ENCODE data around the gene ANKDD1A. TPM values are rescaled to one million over a fixed set of nuclear protein-coding genes. Genes with fewer than 3 reads are reported as not detected.

Gene ANKDD1A
- total RNA-seq = 1 to 10 TPM; 3.0 to 6.0 (median 3.8) TPM
- polyA plus RNA-seq = 2.1 TPM
- long read RNA-seq, donor 1, partial matches to known transcripts = 1 of 5 reads
- long read RNA-seq, donor 1, other reads (novel, unspliced or antisense) = 4 of 5 reads
- long read RNA-seq, donor 2, partial matches to known transcripts = 0 of 4 reads
- long read RNA-seq, donor 2, other reads (novel, unspliced or antisense) = 4 of 4 reads
- long read RNA-seq, donor 3, partial matches to known transcripts = 6 of 9 reads
- long read RNA-seq, donor 3, other reads (novel, unspliced or antisense) = 3 of 9 reads
- long read RNA-seq, donor 4, partial matches to known transcripts = 1 of 1 reads
- long read RNA-seq, donor 4, other reads (novel, unspliced or antisense) = 0 of 1 reads

DNA sequence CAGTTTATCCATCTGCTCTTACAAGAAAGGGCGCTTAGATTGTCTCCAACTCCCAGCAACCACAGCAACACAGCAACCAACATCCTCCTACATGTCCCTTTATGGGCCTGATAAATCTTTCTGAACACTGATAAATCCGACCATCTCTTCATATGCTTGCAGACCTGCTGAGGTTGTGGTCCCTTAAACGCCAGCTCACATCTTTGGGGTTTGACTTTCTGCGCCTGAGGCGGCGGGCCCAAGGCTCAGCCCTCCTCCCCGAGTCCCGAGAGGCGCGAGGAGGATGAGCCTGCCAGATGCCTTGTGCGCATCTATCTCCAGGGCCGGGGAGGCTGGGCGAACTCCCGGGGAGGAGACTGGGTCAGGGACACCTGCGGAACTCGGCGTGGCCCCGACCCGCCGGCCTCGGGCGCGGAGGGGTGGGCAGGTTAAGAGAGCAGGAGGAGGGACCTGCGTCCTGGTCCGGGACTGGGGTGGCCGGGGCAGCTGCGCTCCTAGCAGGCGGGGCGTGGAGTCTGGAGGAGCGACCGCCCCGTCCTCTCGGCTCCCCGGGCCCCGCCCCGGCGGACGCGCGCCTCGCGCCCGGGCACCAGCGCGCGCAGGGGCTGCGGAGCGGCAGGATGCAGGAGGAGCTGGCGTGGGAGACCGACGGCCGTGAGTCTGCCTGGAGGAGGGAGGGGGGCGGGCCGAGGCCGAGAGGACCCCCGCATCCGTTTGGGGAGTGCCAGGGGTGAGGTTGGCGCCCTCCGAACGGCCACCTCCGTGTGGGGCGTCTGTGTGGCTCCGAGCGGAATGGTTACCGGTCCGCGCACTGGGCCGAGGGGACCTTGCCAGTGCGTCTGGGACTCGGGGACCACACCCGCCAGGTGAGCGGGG lies at the start of gene ANKDD1A:
Gene ANKDD1A (plus strand): TSS at position 592 of the 876 bp plus-strand sequence. CDS start 29 bp downstream, at position 621.
- Histone ChIP-seq H3K27me3 (ENCODE audit: control insufficient read depth, insufficient read depth) (no peaks in the 10 kb centered on the region), H3K4me1 (ENCODE audit: control insufficient read depth, insufficient read depth, low read length) (no peaks in the 10 kb centered on the region), H3K4me3 (ENCODE audit: low read length) (peak within 1 kb of the TSS; percentile 40), H3K9me3 (ENCODE audit: control insufficient read depth, low read length) (no peaks in the 10 kb centered on the region), H3K27ac (ENCODE audit: low read length) (no peak within 1 kb of the TSS)
- 4% methylated on average over 72 of the region's 72 CpGs for WGBS
- intact Hi-C loops (cut with DNase I) = no loop called here
- peak; percentile 75 to 93 (median 91) for DNase-seq
- ATAC-seq = peak; percentile 95

DNA sequence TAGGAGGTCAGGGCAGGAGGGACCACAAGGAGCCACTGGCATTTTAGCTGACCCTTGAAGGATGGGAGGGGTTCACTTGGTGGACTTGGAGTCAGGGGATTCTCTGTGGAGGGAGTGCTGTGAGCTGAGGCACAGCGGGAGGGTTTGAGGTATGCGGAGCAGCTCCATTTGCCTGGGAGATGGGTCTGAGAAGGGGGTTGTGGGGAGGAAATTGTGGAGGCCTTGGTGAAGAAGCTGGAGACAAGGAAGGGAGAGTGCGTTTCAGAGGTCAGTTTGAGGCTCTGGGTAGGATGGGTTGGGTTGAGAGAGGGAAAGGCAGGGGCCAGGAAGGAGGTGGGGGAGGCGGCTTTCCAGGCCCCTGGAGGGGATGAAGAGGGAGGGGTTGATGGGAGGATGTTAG lies 49.7 kb upstream of the ANKDD1A start:
- intact Hi-C loops (cut with DNase I) = no loop called here
- H3K27ac ChIP-seq (ENCODE audit: low read length) = no peak overlapping the region
- DNase-seq (no peak), ATAC-seq (no peak)
- peaks cover 16% of the 10 kb centered on the region for H3K4me1 ChIP-seq (ENCODE audit: control insufficient read depth, insufficient read depth, low read length)
- 88% methylated on average over 4 of the region's 4 CpGs for WGBS
- no peaks in the 10 kb centered on the region for H3K9me3 ChIP-seq (ENCODE audit: control insufficient read depth, low read length)
- no peaks in the 10 kb centered on the region for H3K27me3 ChIP-seq (ENCODE audit: control insufficient read depth, insufficient read depth)
- no peak overlapping the region for H3K4me3 ChIP-seq (ENCODE audit: low read length)

DNA sequence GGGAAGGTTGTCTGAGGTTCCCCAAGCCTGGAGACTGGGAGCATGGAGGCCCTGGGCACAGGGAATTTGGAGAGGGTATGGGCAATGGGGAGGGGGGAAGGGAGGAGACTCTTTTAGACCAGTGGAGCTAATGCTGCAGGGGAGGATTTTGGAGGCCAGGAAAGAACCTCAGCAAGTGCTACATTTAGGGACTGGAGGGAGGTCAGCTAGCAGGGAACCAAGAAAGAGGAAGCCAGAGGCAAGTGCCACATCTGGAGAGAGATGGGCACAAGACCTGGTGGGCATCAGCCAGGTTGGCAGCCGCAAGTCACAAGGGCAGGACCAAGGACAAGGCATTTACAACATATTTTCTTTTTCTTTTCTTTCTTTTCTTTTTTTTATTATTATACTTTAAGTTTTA lies 49.3 kb upstream of the ANKDD1A start:
- Histone ChIP-seq H3K4me1 (ENCODE audit: control insufficient read depth, insufficient read depth, low read length) (peaks cover 12% of the 10 kb centered on the region), H3K4me3 (ENCODE audit: low read length) (no peak overlapping the region), H3K27ac (ENCODE audit: low read length) (no peak overlapping the region), H3K9me3 (ENCODE audit: control insufficient read depth, low read length) (no peaks in the 10 kb centered on the region), H3K27me3 (ENCODE audit: control insufficient read depth, insufficient read depth) (no peaks in the 10 kb centered on the region)
- 100% methylated on average over 1 of the region's 1 CpG for WGBS
- no peak for DNase-seq
- ATAC-seq = no peak
- intact Hi-C loops (cut with DNase I) = no loop called here

DNA sequence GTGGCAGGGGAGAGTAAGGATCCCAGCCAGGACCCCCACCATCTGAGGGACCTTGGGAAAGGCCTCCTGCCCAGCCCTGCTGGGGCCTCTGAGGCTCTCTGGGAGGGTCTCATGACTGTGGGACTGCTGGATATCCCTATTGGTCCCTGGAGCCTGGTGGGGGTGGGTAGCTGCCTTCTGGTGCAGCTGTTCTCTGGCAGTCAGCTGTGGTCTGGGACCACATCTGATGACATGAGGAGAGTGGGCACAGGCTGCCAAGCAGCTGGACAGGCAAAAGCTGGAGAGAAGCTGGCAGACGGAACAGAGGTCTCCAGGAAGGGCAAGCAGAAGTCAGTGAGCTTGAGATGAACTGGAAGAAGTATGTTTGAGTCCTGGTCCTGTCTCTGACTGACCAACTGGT lies 47.6 kb upstream of the ANKDD1A start:
- Histone ChIP-seq H3K27me3 (ENCODE audit: control insufficient read depth, insufficient read depth) (no peaks in the 10 kb centered on the region), H3K27ac (ENCODE audit: low read length) (no peak overlapping the region), H3K4me3 (ENCODE audit: low read length) (no peak overlapping the region), H3K9me3 (ENCODE audit: control insufficient read depth, low read length) (no peaks in the 10 kb centered on the region), H3K4me1 (ENCODE audit: control insufficient read depth, insufficient read depth, low read length) (peaks cover 4% of the 10 kb centered on the region)
- DNase-seq = no peak
- WGBS = 51% methylated on average over 1 of the region's 1 CpG
- no peak for ATAC-seq
- intact Hi-C loops (cut with DNase I) = no loop called here

DNA sequence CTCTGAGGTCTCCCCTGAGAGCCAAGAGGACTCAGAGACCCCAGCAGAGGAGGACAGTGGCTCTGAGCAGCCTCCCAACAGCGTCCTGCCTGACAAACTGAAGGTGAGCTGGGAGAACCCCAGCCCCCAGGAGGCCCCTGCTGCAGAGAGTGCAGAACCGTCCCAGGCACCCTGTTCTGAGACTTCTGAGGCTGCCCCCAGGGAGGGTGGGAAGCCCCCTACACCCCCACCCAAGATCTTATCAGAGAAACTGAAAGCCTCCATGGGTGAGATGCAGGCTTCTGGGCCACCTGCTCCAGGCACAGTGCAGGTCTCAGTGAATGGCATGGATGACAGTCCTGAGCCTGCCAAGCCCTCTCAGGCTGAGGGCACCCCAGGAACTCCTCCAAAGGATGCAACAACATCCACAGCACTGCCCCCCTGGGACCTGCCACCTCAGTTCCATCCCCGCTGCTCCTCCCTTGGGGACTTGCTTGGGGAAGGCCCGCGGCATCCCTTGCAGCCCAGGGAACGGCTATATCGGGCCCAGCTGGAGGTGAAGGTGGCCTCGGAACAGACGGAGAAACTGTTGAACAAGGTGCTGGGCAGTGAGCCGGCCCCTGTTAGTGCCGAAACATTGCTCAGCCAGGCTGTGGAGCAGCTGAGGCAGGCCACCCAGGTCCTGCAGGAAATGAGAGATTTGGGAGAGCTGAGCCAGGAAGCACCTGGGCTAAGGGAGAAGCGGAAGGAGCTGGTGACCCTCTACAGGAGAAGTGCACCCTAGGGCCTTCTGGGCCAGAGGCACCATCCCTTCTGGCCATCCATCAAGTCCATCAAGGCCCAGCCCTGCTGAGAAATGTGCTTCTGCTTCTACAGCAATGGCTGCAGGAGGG lies 46.3 kb upstream of the ANKDD1A start:
- ATAC-seq = no peak
- DNase-seq = peak in 1 of 3 donors; percentile 34
- H3K27ac ChIP-seq (ENCODE audit: low read length) = no peak overlapping the region
- H3K4me1 ChIP-seq (ENCODE audit: control insufficient read depth, insufficient read depth, low read length) = no peaks in the 10 kb centered on the region
- H3K4me3 ChIP-seq (ENCODE audit: low read length) = no peak overlapping the region
- H3K27me3 ChIP-seq (ENCODE audit: control insufficient read depth, insufficient read depth) = no peaks in the 10 kb centered on the region
- intact Hi-C loops (cut with DNase I) = no loop called here
- no peaks in the 10 kb centered on the region for H3K9me3 ChIP-seq (ENCODE audit: control insufficient read depth, low read length)
- 85% methylated on average over 12 of the region's 12 CpGs for WGBS

DNA sequence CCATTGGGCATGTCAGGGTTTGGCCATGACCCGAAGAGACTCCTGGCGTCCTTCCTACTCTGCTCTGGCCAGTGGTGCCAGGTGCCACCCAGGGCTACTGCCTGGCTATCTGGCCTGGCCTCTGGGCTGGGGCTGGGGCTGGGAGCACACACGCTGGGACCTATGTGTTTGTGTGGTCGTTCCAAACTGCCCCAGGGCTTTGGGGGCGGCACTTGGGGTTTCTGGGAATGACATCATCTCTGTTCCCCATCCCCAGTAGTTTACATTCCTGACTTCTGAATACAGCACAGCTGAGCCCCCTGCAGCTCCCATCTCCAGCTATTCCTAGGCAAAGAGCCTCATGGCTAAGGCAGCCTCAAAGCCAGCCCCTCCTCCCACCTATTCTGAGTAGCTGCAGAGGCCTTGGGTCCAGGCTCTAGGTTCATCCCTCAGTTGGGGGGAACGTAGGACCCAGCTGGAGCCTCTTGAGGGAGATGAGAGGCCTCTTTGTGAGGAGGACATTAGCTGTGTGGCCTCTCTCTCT lies 45.6 kb upstream of the ANKDD1A start:
- no peaks in the 10 kb centered on the region for H3K4me1 ChIP-seq (ENCODE audit: control insufficient read depth, insufficient read depth, low read length)
- 64% methylated on average over 6 of the region's 6 CpGs for WGBS
- no peak overlapping the region for H3K4me3 ChIP-seq (ENCODE audit: low read length)
- H3K27me3 ChIP-seq (ENCODE audit: control insufficient read depth, insufficient read depth) = no peaks in the 10 kb centered on the region
- no peaks in the 10 kb centered on the region for H3K9me3 ChIP-seq (ENCODE audit: control insufficient read depth, low read length)
- peak in 1 of 3 donors; percentile 25 for DNase-seq
- ATAC-seq = no peak
- no peak overlapping the region for H3K27ac ChIP-seq (ENCODE audit: low read length)
- intact Hi-C loops (cut with DNase I) = no loop called here

DNA sequence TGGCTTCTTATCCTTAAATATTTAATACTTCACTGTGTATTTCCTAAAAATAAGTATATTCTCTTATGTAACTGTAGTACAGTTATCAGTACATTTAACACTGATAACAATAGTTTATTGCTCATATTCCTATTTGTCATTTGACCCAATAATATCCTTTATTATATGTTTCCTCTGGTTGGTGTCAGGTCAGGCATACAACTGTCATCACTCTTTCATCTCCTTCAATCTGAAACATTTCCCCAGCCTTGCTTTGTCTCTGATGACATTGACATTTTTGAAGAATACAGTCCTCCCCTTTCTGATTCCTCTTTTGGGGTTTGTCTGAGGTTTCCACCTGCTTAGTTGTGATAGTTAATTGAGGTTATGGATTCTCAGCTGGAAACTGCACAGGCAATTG lies 42.2 kb upstream of the ANKDD1A start:
- ATAC-seq (no peak), DNase-seq (no peak)
- no peaks in the 10 kb centered on the region for H3K4me1 ChIP-seq (ENCODE audit: control insufficient read depth, insufficient read depth, low read length)
- H3K4me3 ChIP-seq (ENCODE audit: low read length) = no peak overlapping the region
- H3K27me3 ChIP-seq (ENCODE audit: control insufficient read depth, insufficient read depth) = no peaks in the 10 kb centered on the region
- H3K9me3 ChIP-seq (ENCODE audit: control insufficient read depth, low read length) = no peaks in the 10 kb centered on the region
- no peak overlapping the region for H3K27ac ChIP-seq (ENCODE audit: low read length)
- intact Hi-C loops (cut with DNase I) = no loop called here

DNA sequence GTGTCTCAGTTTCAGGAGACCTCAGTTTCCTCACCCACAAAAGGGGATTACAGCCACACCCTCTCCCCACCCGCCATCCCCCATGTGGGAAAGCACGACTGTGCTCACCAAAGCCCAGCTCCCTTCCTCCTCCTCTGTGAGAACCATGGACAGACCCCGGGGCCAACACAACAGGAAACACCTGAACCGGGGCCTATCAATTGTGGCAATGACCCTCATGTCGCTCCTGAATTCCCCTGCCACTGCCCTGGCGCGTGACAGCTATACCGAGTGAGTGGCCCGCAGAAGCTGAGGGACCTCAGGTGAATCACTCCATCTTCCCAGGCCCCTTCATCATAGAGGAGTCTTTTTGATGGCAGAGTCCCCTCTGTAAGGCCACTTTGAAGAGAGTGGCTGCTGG lies 41.3 kb upstream of the ANKDD1A start:
- Histone ChIP-seq H3K9me3 (ENCODE audit: control insufficient read depth, low read length) (no peaks in the 10 kb centered on the region), H3K27me3 (ENCODE audit: control insufficient read depth, insufficient read depth) (no peaks in the 10 kb centered on the region), H3K4me1 (ENCODE audit: control insufficient read depth, insufficient read depth, low read length) (no peaks in the 10 kb centered on the region), H3K27ac (ENCODE audit: low read length) (no peak overlapping the region), H3K4me3 (ENCODE audit: low read length) (no peak overlapping the region)
- ATAC-seq (no peak), DNase-seq (peak in 1 of 3 donors; percentile 46)
- 64% methylated on average over 9 of the region's 9 CpGs for WGBS
- intact Hi-C loops (cut with DNase I) = no loop called here

DNA sequence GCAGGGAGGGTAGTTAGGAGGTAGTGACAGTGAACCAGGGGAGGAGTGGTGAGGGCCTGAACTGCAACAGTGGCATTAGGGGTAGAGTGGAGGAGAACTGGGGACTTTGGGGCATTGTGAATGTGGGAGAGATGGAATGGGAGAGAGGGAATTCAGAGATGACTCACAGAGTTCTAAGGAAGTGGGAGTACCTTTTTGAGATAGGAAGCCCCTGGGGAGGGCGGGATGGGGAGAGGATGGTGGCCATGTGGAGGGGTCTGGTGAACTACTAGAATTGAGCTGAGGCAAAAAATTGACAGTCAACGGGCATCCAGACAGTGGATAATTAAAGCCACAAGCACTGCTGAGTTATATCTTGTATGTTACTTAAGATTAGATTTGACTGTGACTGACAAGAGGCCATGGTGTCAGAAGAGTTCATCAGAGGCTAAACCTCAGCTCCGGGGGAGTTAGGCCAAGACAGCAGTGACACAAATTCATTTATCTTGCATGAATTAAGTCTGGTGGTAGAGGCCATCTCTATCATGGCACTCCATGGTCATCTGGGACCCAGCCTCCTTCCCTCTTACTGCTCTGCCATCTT lies 36.0 kb upstream of the ANKDD1A start:
- peaks cover 2% of the 10 kb centered on the region for H3K4me1 ChIP-seq (ENCODE audit: control insufficient read depth, insufficient read depth, low read length)

DNA sequence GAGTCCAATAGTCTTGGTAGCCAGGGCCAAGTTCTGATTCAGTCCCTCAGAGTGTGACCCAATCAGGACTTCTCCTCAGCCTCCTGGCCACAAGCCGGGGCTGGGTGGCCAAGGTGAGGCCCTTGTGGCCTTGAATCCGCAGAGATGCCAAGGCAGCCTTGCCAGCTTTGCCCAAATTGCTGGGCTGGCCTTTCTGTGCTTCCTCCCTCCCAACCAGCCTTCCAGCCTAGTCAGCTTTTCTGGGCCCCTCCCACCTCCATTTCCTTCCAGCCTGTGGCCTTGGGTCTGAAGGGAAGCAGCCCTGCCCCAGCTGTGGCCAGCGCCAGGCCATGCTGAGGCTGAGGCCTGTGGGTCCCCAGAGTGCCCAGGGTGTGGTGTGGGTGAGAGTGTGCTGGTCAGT lies 34.3 kb upstream of the ANKDD1A start:
- Histone ChIP-seq H3K4me1 (ENCODE audit: control insufficient read depth, insufficient read depth, low read length) (peaks cover 2% of the 10 kb centered on the region), H3K27ac (ENCODE audit: low read length) (peak overlapping the region; percentile 34), H3K27me3 (ENCODE audit: control insufficient read depth, insufficient read depth) (no peaks in the 10 kb centered on the region), H3K4me3 (ENCODE audit: low read length) (no peak overlapping the region), H3K9me3 (ENCODE audit: control insufficient read depth, low read length) (no peaks in the 10 kb centered on the region)
- WGBS = 49% methylated on average over 3 of the region's 3 CpGs
- ATAC-seq (peak; percentile 89 to 91), DNase-seq (peak; percentile 85 to 93 (median 93))
- intact Hi-C loops (cut with DNase I) = no loop called here

More for the DNA sequence above, 36.0 kb upstream of the ANKDD1A start:
- intact Hi-C loops (cut with DNase I) = no loop called here
- ATAC-seq = no peak
- 68% methylated on average over 3 of the region's 3 CpGs for WGBS
- Histone ChIP-seq H3K9me3 (ENCODE audit: control insufficient read depth, low read length) (no peaks in the 10 kb centered on the region), H3K4me3 (ENCODE audit: low read length) (no peak overlapping the region), H3K27ac (ENCODE audit: low read length) (no peak overlapping the region), H3K27me3 (ENCODE audit: control insufficient read depth, insufficient read depth) (no peaks in the 10 kb centered on the region)
- peak in 1 of 3 donors; percentile 10 for DNase-seq

Measured in right cardiac atrium (tissue), 5 donors.